GM18517 (cell line): ENCODE measurements around the gene RHOH.
A peak's percentile ranks its signal among the peaks of the same experiment; 100 is the strongest.
"Not testable (repeated sequence)": the region's sequence is repeated elsewhere in the genome, so short reads cannot be mapped to it uniquely, and the experiment has no call there.

Source experiments
- ATAC-seq: cut with Tn5 transposase; IDR thresholded peaks from one replicate; pipeline ENCODE4 v1.9.1; 2021; ENCODE audit warnings: mild to moderate bottlenecking, moderate library complexity; ENCODE audit not compliant: unreplicated experiment

RHOH gene

GRCh38 chr4:40196724-40197281 lies at the start of gene RHOH:
TSS of gene RHOH (plus strand) at chr4:40197031. CDS start at chr4:40243387, 46,356 bp downstream.
- peak; percentile 22 for ATAC-seq

- ATAC-seq = not testable (repeated sequence)
Observed at GRCh38 chr4:40147490-40147889, 49.3 kb upstream of the RHOH start.

GRCh38 chr4:40149960-40150385 lies 46.9 kb upstream of the RHOH start:
- ATAC-seq = peak; percentile 81

GRCh38 chr4:40150932-40151331 lies 45.9 kb upstream of the RHOH start:
- ATAC-seq = no peak

- ATAC-seq = no peak
Observed at GRCh38 chr4:40152637-40153036, 44.2 kb upstream of the RHOH start.

GRCh38 chr4:40157436-40157835 lies 39.4 kb upstream of the RHOH start:
- ATAC-seq = no peak

GRCh38 chr4:40160258-40160657 lies 36.6 kb upstream of the RHOH start:
- no peak for ATAC-seq

GRCh38 chr4:40164459-40164858 lies 32.4 kb upstream of the RHOH start:
- ATAC-seq = no peak

- no peak for ATAC-seq
Observed at GRCh38 chr4:40165916-40166315, 30.9 kb upstream of the RHOH start.

- ATAC-seq = no peak
Observed at GRCh38 chr4:40168070-40168469, 28.8 kb upstream of the RHOH start.

GRCh38 chr4:40170588-40170987 lies 26.2 kb upstream of the RHOH start:
- ATAC-seq = peak; percentile 76

- peak; percentile 84 for ATAC-seq
Observed at GRCh38 chr4:40173470-40173875, 23.4 kb upstream of the RHOH start.

GRCh38 chr4:40176602-40177001 lies 20.2 kb upstream of the RHOH start:
- no peak for ATAC-seq

- no peak for ATAC-seq
Observed at GRCh38 chr4:40177591-40177990, 19.2 kb upstream of the RHOH start.

GRCh38 chr4:40178672-40179071 lies 18.2 kb upstream of the RHOH start:
- no peak for ATAC-seq

- no peak for ATAC-seq
Observed at GRCh38 chr4:40179360-40179759, 17.5 kb upstream of the RHOH start.

- no peak for ATAC-seq
Observed at GRCh38 chr4:40180356-40180755, 16.5 kb upstream of the RHOH start.

GRCh38 chr4:40182001-40182400 lies 14.8 kb upstream of the RHOH start:
- ATAC-seq = no peak

GRCh38 chr4:40182954-40183353 lies 13.9 kb upstream of the RHOH start:
- ATAC-seq = no peak

- no peak for ATAC-seq
Observed at GRCh38 chr4:40183615-40184411, 13.0 kb upstream of the RHOH start.

- ATAC-seq = peak; percentile 43
Observed at GRCh38 chr4:40185830-40186664, 10.8 kb upstream of the RHOH start.

GRCh38 chr4:40186665-40187014 lies 10.2 kb upstream of the RHOH start:
- ATAC-seq = no peak
